K562 (cell line): Measurements from ENCODE around the gene SSU72. TPM values are rescaled to one million over a fixed set of nuclear protein-coding genes. Genes with fewer than 3 reads are reported as not detected.

Source experiments
- CTBP1 ChIP-seq: fragments of 450-650 bp; IDR thresholded peaks from 2 replicates; pipeline ENCODE4 v1.6.1; 2016; ENCODE audit warnings: borderline replicate concordance
- CXXC5 ChIP-seq: fragments of 250-450 bp; sonication (Bioruptor Pico); IDR thresholded peaks from 2 replicates; pipeline ENCODE4 v1.8.0; 2022; ENCODE audit warnings: inconsistent platforms, mild to moderate bottlenecking, moderate library complexity
- ETV5 ChIP-seq: sonication (generic); formaldehyde crosslinking; IDR thresholded peaks from 2 replicates; pipeline ENCODE4 v1.4.0; 2020; ENCODE audit warnings: low read depth, mild to moderate bottlenecking, missing genetic modification reagents
- LARP7 ChIP-seq: fragments of 450-650 bp; IDR thresholded peaks from 2 replicates; pipeline ENCODE4 v1.6.1; 2016
- MED1 ChIP-seq: sonication (generic); formaldehyde crosslinking; IDR thresholded peaks from 2 replicates; pipeline ENCODE4 v1.8.1; 2023; ENCODE audit warnings: missing genetic modification reagents, borderline replicate concordance
- PHF8 ChIP-seq: fragments of 200-600 bp; sonication (generic); IDR thresholded peaks from 2 replicates; pipeline ENCODE4 v1.6.1; 2012; ENCODE audit warnings: mixed run types, mild to moderate bottlenecking, inconsistent platforms, low read length, moderate library complexity, borderline replicate concordance
- POLR3A ChIP-seq: IDR thresholded peaks from 2 replicates; pipeline ENCODE4 v1.6.1; 2011; ENCODE audit warnings: borderline replicate concordance, mild to moderate bottlenecking, moderate library complexity; ENCODE audit not compliant: insufficient read length, insufficient read depth; ENCODE audit errors: extremely low read depth
- PRMT5 ChIP-seq: sonication (generic); formaldehyde crosslinking; IDR thresholded peaks from 2 replicates; pipeline ENCODE4 v1.5.0; 2020; ENCODE audit warnings: missing genetic modification reagents
- TOE1 ChIP-seq, 2 experiments: fragments of 450-650 bp in 1 of 2; sonication (generic) in 1 of 2; formaldehyde crosslinking in 1 of 2; IDR thresholded peaks; 2 replicates each; pipeline versions ENCODE4 v1.7.1 to v1.8.0; 2016 to 2022; ENCODE audit warnings: borderline replicate concordance in 2 of 2, mild to moderate bottlenecking in 2 of 2, antibody characterized with exemption in 1 of 2, inconsistent platforms in 1 of 2, low read depth in 1 of 2, missing genetic modification reagents in 1 of 2, moderate library complexity in 1 of 2
- ZFX ChIP-seq: sonication (generic); formaldehyde crosslinking; IDR thresholded peaks from 2 replicates; pipeline ENCODE4 v1.8.0; 2022; ENCODE audit warnings: mild to moderate bottlenecking, missing genetic modification reagents, moderate library complexity
- ZNF316 ChIP-seq: fragments of 450-650 bp; IDR thresholded peaks from 2 replicates; pipeline ENCODE4 v1.6.1; 2016
- polyA plus RNA-seq, 8 experiments: library from polyadenylated mRNA; depleted of rRNA in 4 of 8; stranded (reverse) in 5 of 8; unstranded in 3 of 8; fragments of >200 nt; fragmentation: Nextera tagmentation in 2 of 8; fragmentation: Illumina TruSeq in 1 of 8; extraction: Ambion mirVana in 2 of 8; extraction: Trizol in 1 of 8; gene quantifications; 2 replicates each; pipeline versions ENCODE4 v1.2.1 to v1.2.3, GENCODE V29; 2011 to 2014; ENCODE audit warnings: inconsistent platforms in 1 of 8, missing spikeins in 1 of 8
- total RNA-seq, 7 experiments: library from RNA; depleted of rRNA in 6 of 7; stranded (reverse); fragments of >200 nt in 6 of 7; fragmentation: Illumina TruSeq in 2 of 7; extraction: Trizol in 2 of 7; gene quantifications; 2 replicates each; pipeline versions ENCODE4 v1.2.1 to v1.2.3, GENCODE V29; 2011 to 2021; ENCODE audit warnings: low replicate concordance in 1 of 7
- TF ChIP-seq, protein P1 (sequence below): fragments of 250-450 bp; sonication (Bioruptor Pico); IDR thresholded peaks from 2 replicates; pipeline ENCODE4 v1.4.0; 2020; ENCODE audit warnings: mild to moderate bottlenecking, moderate library complexity
- TF ChIP-seq, protein P2 (sequence below): fragments of 450-650 bp; formaldehyde crosslinking; IDR thresholded peaks from 2 replicates; pipeline ENCODE4 v1.4.0; 2020; ENCODE audit warnings: mild to moderate bottlenecking
- TF ChIP-seq, protein P3 (sequence below), 3 experiments: IDR thresholded peaks in 2 of 3; conservative IDR thresholded peaks in 1 of 3; 2 replicates each; pipeline ENCODE4 v1.5.1; 2011 to 2012; ENCODE audit warnings: low read length in 3 of 3, mild to moderate bottlenecking in 3 of 3, control low read depth in 2 of 3, improper control_type of control experiment in 1 of 3, inconsistent platforms in 1 of 3, low read depth in 1 of 3, mixed read lengths in 1 of 3, moderate library complexity in 1 of 3; ENCODE audit not compliant: insufficient read depth in 2 of 3
- TF ChIP-seq, protein P4 (sequence below), 2 experiments: fragments of 450-650 bp; IDR thresholded peaks; 2 replicates each; pipeline ENCODE4 v1.6.1; 2016
- TF ChIP-seq, protein P5 (sequence below): fragments of 250-450 bp; sonication (Bioruptor Pico); IDR thresholded peaks from 2 replicates; pipeline ENCODE4 v1.8.0; 2022; ENCODE audit warnings: inconsistent platforms

SSU72 gene
- total and polyA plus RNA-seq, 9 of the 15 experiments (the other 6 are each of a cell fraction or from before 2014, with no cell fraction given): 70.8 to 201 (median 94.6) TPM

DNA sequence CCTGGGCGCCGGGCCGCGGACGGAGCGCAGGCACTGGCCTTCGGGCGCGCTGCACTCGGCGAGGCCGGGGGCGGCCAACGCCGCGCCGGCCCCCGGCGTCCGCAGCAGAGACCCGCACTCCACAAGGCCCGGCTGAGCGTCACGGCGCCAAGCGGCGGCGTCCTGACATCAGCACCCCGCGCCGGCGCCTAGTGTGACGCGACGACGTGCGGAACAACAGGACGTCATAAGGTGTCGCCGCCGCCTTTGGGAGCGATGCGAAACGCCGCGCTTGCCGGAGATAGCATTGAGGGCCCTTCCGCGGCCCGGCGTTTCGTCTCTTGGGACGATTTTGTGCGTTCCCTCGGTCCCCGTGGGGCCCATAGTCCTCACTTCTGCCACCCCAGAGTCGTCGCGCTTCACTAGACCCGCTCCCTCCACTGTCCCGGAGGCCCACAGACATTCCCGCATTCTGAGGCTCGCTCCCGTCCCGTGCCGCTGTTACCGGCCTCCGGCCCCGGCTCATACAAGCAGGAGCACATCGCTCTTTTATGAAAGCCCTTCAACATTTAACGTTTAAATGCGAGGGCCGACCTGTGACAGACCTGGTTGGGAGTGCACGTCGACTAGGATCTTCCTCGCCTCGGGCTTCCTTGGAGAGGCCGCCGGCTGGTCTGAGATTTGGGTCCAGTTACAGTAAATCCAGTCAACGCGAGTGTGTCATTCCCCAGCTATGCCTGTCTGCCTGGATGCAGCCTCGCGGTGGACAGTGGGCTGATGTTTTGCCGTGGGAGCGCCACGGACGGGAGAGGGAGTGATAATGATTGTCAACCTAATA lies at the start of gene SSU72 (continued):
- TF ChIP-seq, protein P1, sequence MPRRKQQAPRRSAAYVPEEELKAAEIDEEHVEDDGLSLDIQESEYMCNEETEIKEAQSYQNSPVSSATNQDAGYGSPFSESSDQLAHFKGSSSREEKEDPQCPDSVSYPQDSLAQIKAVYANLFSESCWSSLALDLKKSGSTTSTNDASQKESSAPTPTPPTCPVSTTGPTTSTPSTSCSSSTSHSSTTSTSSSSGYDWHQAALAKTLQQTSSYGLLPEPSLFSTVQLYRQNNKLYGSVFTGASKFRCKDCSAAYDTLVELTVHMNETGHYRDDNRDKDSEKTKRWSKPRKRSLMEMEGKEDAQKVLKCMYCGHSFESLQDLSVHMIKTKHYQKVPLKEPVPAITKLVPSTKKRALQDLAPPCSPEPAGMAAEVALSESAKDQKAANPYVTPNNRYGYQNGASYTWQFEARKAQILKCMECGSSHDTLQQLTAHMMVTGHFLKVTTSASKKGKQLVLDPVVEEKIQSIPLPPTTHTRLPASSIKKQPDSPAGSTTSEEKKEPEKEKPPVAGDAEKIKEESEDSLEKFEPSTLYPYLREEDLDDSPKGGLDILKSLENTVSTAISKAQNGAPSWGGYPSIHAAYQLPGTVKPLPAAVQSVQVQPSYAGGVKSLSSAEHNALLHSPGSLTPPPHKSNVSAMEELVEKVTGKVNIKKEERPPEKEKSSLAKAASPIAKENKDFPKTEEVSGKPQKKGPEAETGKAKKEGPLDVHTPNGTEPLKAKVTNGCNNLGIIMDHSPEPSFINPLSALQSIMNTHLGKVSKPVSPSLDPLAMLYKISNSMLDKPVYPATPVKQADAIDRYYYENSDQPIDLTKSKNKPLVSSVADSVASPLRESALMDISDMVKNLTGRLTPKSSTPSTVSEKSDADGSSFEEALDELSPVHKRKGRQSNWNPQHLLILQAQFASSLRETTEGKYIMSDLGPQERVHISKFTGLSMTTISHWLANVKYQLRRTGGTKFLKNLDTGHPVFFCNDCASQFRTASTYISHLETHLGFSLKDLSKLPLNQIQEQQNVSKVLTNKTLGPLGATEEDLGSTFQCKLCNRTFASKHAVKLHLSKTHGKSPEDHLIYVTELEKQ (CRISPR knock-in tag): no peak
- TF ChIP-seq ETV5: no peak; the same call in 1 of the 2 replicates
- TF ChIP-seq PHF8: peak; percentile 99
- peak; percentile 11; the same call in 1 of the 2 replicates for TF ChIP-seq ZNF316
- TF ChIP-seq, protein P2, sequence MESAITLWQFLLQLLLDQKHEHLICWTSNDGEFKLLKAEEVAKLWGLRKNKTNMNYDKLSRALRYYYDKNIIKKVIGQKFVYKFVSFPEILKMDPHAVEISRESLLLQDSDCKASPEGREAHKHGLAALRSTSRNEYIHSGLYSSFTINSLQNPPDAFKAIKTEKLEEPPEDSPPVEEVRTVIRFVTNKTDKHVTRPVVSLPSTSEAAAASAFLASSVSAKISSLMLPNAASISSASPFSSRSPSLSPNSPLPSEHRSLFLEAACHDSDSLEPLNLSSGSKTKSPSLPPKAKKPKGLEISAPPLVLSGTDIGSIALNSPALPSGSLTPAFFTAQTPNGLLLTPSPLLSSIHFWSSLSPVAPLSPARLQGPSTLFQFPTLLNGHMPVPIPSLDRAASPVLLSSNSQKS: no peak
- TF ChIP-seq MED1 (CRISPR knock-in tag): peak; percentile 70; the same call in 1 of the 2 replicates
- TF ChIP-seq, protein P3, sequence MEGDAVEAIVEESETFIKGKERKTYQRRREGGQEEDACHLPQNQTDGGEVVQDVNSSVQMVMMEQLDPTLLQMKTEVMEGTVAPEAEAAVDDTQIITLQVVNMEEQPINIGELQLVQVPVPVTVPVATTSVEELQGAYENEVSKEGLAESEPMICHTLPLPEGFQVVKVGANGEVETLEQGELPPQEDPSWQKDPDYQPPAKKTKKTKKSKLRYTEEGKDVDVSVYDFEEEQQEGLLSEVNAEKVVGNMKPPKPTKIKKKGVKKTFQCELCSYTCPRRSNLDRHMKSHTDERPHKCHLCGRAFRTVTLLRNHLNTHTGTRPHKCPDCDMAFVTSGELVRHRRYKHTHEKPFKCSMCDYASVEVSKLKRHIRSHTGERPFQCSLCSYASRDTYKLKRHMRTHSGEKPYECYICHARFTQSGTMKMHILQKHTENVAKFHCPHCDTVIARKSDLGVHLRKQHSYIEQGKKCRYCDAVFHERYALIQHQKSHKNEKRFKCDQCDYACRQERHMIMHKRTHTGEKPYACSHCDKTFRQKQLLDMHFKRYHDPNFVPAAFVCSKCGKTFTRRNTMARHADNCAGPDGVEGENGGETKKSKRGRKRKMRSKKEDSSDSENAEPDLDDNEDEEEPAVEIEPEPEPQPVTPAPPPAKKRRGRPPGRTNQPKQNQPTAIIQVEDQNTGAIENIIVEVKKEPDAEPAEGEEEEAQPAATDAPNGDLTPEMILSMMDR (IDR thresholded peaks at IDR 0.05 in 2 of 3, conservative IDR thresholded peaks at IDR 0.05 in 1 of 3; ENCODE audit: insufficient read depth in 2 of 3, low read depth in 1 of 3, low read length in 3 of 3): peak in 2 of 3 experiments; percentile 9 to 22; a peak in 2 of 6 replicates
- no peak for TF ChIP-seq POLR3A
- TF ChIP-seq, protein P4, sequence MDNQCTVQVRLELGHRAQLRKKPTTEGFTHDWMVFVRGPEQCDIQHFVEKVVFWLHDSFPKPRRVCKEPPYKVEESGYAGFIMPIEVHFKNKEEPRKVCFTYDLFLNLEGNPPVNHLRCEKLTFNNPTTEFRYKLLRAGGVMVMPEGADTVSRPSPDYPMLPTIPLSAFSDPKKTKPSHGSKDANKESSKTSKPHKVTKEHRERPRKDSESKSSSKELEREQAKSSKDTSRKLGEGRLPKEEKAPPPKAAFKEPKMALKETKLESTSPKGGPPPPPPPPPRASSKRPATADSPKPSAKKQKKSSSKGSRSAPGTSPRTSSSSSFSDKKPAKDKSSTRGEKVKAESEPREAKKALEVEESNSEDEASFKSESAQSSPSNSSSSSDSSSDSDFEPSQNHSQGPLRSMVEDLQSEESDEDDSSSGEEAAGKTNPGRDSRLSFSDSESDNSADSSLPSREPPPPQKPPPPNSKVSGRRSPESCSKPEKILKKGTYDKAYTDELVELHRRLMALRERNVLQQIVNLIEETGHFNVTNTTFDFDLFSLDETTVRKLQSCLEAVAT (IDR thresholded peaks at IDR 0.05): peak in 1 of 2 experiments; percentile 97; a peak in 2 of 4 replicates
- peak; percentile 100 for TF ChIP-seq CXXC5
- TF ChIP-seq PRMT5 (CRISPR knock-in tag): no peak
- TF ChIP-seq, protein P5, sequence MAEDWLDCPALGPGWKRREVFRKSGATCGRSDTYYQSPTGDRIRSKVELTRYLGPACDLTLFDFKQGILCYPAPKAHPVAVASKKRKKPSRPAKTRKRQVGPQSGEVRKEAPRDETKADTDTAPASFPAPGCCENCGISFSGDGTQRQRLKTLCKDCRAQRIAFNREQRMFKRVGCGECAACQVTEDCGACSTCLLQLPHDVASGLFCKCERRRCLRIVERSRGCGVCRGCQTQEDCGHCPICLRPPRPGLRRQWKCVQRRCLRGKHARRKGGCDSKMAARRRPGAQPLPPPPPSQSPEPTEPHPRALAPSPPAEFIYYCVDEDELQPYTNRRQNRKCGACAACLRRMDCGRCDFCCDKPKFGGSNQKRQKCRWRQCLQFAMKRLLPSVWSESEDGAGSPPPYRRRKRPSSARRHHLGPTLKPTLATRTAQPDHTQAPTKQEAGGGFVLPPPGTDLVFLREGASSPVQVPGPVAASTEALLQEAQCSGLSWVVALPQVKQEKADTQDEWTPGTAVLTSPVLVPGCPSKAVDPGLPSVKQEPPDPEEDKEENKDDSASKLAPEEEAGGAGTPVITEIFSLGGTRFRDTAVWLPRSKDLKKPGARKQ: no peak
- peak; percentile 48; the same call in 1 of the 2 replicates for TF ChIP-seq TOE1 (IDR thresholded peaks at IDR 0.05; ENCODE audit: borderline replicate concordance)
- no peak for TF ChIP-seq TOE1 (CRISPR knock-in tag; IDR thresholded peaks at IDR 0.05; ENCODE audit: borderline replicate concordance, low read depth)
- TF ChIP-seq ZFX: peak; percentile 97
- TF ChIP-seq LARP7: peak; percentile 49; the same call in 1 of the 2 replicates
- TF ChIP-seq CTBP1: peak; percentile 67; the same call in 1 of the 2 replicates
